DMS153 treated with DMSO at 0.1 percent for 48 hours (cell line): ENCODE data around the gene TAS2R42.

Experiments
- DNase-seq: peaks from one replicate; lab custom pipeline; 2025; ENCODE audit not compliant: unreplicated experiment; lab: John Stamatoyannopoulos, UW

The TAS2R42 gene

DNA sequence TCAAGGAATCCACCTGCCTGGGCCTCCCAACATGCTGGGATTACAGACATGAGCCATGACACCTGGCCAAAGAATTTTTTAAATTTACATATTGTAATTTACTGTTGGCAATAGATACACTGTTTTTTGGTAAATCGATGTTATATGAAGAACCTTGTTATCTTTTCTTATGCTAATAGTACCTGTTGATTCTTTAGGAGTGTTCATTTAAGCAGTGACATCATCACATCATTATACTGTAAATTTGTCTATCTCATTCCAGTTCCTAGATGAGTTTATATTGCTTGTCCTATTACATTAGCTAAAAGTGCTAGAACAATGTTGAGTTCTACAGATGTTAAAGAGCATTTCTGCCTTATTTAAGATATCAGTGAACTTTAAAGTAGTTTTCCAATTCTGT lies 39.3 kb downstream of the TAS2R42 start:
- DNase-seq = no peak

DNA sequence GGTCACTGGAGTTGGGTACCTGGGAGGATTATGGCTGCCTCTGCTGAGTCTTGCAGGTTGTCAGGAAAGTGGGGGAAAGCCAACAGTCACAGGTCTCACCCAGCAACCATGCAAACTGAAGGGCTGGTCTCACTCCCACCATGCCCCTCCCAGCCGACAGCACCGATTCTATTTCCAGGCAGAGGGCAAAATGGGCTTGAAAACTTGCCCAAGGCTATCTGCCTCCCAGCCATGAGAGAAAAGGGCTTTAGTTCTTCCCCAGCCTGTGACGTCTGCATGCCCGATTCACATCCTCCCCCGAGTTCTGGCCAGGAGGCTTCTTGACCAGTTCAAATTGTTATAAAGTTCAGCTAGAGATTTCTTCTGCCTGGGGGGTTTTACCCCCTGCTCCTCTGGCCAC lies 42.4 kb downstream of the TAS2R42 start:
- DNase-seq = no peak

- DNase-seq = no peak
Observed at GRCh38 chr12:11143352-11143751, 43.4 kb downstream of the TAS2R42 start.

- DNase-seq = no peak
Observed at GRCh38 chr12:11136075-11136474, 50.7 kb downstream of the TAS2R42 start.
